ENCODE results near the gene IKBKG. TPM values are rescaled to one million over a fixed set of nuclear protein-coding genes. Genes with fewer than 3 reads are reported as not detected.
"Not testable (repeated sequence)": the region's sequence is repeated elsewhere in the genome, so short reads cannot be mapped to it uniquely, and the experiment has no call there.

The IKBKG gene
- polyA plus RNA-seq, 3 donors = 16.6 to 19.3 (median 19.3) TPM

DNA sequence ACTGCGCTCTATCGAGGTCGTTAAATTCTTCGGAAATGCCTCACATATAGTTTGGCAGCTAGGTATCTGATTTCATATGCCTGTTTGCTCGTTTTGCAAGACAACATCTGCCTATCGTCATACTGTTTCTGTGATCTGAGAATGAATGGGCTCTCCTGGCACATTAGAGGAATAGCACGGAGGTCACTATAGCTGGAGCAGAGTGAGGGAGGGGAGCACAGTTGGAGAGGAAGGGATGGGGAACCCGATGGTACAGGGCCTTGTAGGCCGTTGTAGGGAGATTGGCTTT, 552 bp downstream of the IKBKG start:
- DNase-seq = no peak

DNA sequence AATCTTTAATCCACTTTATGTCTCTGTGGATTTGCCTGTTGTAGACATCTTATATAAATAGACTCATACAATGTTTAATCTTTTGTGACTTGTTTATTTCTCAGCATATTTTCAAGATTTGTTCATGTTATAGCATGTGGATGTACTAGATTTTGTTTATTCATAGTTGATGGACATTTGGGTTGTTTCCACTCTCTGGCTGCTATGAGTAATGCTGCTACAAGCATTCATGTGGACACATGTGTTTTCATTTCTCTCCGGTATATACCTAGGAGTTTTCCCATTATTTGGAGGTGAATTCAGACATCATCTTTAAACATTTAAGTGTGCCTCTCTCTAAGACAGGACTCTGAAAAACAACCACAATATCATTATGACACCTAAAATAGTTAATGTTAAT, 2.3 kb downstream of the IKBKG start:
- no peak for DNase-seq

DNA sequence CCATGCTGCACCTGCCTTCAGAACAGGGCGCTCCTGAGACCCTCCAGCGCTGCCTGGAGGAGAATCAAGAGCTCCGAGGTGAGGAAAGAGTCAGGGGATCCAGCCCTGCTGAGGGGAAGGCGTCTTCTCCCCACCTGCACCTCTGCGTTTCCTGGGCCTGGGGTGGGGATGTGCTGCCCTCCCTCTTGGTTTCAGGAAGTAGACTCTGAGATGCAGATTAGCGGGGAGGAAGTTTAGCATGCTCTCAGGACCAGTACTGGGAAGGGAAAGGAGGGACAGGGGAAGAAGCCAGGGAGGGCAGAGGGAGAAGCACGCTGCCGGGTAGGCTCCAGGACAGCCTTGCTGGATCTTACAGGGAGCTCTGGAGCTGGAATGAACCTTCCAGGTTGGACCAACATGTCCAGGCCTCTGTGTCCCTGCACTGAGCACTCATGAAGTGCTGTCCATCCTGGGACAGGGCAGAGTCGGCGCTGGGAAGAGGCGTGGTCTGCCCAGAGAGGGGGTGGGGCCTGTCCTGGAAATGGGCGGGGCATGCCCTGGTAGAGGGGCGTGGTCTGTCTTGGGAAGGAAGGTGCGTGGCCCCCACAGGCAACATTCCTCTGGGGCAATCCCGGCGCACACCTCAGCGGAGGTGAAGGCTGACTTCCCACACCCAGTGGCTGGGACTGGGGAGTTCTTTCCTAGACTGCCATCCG, 4.8 kb downstream of the IKBKG start:
- not testable (repeated sequence) for DNase-seq

DNA sequence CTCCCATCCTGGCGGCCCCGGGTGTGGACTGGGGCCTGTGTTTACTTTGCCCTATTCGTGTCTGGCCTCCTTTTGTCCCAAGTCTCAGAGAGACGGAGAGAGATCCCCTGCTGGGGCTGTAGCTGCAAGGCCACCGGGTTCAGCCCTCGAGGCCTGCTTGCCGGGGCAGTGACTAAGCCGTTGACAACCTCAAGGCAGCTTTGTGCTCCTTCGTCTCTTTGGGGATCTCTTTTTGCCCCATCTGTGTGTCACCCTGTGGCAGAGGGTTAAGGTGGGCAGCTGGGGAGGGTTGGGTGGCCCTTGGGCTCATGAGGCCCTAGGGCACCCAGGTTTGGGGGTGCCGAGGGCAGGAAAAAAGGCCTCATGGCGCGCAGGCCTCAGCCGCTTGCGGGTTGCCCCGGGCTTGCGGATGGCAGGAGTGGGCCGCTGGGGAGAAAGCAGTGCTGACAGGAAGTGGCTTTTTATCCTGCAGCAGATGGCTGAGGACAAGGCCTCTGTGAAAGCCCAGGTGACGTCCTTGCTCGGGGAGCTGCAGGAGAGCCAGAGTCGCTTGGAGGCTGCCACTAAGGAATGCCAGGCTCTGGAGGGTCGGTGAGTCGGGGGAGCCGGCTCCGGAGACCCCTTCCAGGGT, 10.8 kb downstream of the IKBKG start:
- DNase-seq = not testable (repeated sequence)

DNA sequence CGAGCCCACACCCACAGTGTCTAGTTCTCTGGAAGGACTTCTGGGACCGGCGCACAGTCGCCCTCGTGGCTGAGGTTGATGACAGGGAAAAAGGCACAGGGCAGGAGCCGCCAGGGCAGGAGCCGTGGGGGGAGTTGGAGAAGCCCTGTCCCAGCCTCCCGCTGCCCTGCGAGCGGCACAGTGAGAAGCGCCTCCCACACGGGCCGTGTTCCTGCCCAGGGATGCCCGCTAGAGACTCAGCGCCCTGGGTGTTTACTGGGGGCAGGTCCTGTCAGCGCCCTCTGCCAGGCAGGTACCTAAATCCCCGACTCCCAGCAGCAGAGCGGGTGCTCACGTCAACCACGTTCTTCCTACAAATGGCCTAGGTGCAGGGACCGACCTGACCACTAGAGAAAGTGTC, 11.5 kb downstream of the IKBKG start:
- not testable (repeated sequence) for DNase-seq

DNA sequence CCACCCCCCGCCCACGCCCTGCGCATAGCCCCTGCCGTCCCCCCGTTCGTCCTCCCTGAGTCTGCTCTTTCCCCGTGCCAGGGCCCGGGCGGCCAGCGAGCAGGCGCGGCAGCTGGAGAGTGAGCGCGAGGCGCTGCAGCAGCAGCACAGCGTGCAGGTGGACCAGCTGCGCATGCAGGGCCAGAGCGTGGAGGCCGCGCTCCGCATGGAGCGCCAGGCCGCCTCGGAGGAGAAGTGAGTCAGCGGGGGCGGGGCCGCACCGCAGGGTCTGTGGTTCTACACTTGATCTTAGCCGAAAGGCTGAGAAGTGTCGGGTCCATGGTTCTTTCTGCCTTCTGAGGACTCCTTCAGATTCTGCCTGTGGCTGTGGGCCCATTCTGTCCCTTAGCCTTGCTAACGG, 12.9 kb downstream of the IKBKG start:
- not testable (repeated sequence) for DNase-seq

DNA sequence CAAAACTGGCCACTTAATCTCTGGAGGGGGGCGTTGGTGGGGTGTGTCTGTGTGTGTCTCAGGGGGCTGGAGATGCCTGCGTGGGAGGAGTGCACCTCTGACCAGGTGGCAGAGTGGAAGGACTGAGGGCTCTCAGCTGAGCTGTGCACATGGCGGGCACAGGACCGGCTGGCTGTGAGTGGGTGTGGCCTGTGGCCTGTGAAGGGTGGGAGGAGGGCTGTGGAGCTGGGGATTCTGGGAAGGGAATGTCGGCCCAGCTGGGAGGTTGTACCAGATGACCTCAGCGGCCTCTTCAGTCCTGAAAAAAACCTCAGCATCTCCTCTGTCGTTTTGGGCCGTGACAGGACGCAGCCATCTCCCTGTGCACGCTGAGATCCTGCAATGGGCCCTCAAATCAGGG, 14.9 kb downstream of the IKBKG start:
- DNase-seq = not testable (repeated sequence)

DNA sequence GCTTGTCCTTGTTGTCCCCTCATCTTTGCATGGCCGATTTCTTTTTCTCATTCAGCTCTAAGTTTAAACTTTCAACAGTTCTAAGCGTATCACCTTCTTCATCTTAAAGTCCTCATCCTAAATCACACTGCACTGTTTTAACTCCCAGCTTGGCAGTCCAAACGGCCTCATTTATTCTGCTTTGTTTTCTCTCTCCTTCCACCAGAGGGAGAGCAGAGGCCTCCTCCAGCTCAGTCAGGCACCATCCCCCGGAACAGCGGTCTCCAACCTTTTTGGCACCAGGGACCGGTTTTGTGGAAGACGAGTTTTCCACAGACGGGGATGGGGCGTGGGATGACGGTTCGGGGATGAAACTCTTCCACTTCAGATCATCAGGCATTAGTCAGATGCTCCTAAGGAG, 22.9 kb downstream of the IKBKG start:
- not testable (repeated sequence) for DNase-seq

DNA sequence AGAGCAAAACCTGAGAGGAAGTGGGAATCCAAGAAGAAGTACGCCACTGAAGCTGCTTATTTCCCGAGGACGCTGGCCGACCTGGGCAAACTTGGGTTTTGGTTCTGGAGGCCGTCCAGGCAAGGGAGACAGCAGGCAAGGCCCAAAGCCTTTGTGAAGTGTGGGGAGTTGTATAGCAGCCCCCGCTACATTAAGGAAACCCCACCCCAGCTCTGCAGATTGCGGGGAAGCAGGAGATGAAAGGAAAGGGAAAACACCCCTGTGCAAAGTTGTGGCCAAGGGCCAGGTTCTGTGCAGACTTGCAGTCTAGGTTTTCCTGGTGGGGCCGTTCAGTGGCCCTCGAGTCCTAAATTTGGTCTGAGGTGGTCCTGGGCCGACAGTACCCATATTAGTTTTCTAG, 25.6 kb downstream of the IKBKG start:
- not testable (repeated sequence) for DNase-seq

DNA sequence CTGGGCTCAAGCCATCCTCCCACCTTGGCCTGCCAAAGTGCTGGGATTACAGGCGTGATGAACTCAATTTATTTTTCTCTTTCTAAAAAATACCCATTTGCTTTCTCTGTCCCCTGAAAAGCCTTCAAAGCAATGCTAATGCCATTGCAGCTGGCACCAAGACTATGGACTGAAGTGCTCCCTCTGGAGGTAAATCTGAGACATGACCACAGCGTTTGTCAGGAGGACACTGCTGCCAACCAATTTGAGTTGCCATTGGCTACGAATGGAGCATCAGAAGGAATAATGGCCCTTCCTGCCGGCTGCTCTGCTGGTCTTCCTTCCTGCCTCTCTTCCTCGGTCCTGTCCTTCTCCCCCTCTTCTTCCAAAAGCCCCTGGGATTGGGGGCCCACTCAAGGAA, 27.7 kb downstream of the IKBKG start:
- DNase-seq = not testable (repeated sequence)

DNA sequence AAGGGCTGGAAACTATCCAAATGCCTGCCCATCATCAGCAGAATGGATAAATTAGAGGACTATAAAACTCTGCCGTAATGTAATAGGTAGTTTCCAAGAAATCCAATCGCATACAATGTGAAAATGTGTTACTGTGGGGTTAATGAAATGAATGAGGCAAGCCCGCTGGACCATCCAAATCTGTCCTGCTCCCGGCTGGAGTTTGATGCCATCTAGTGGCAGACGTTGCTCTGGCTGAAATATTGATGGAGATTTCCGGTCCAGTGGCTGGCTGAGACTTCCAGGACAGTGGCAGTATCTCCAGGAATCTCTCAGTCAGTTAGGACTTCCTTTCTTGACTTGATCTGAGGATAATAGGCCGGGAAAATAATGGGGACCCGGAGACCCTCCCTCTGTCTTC, 35.6 kb downstream of the IKBKG start:
- DNase-seq = not testable (repeated sequence)

DNA sequence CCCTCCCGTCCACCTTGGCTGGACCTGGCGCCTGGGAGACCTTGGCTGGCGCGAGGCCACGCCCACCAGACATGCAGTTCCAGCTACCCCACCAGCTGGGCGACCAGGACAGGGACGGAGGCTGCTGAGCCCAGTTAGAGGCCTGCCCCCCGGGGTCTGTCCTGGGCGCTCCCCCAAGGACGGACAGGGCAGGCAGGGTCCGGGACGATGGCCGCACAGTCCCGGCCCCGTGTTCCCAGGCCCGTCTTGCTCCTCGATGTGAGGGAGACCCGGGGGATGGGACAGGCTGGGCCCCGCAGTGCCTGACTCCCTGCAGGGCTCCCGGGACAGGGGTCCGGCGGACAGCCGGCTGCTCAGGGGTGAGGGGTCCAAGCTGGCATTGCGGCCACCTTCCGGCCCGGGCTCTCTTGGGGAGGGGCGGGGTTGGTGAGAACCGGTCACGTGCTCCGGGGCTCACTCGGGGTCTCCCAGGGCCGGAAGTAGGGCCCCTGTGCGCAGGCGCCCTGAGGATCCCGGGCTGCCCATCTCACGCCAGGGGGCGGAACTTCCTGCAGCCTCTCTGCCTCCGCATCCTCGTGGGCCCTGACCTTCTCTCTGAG, 37.3 kb downstream of the IKBKG start, which contains the start of gene CTAG1A:
CTAG1A (plus strand) TSS at position 549 of the 599 bp plus-strand sequence. CDS start 74 bp downstream, outside the sequence.
- DNase-seq = not testable (repeated sequence)

DNA sequence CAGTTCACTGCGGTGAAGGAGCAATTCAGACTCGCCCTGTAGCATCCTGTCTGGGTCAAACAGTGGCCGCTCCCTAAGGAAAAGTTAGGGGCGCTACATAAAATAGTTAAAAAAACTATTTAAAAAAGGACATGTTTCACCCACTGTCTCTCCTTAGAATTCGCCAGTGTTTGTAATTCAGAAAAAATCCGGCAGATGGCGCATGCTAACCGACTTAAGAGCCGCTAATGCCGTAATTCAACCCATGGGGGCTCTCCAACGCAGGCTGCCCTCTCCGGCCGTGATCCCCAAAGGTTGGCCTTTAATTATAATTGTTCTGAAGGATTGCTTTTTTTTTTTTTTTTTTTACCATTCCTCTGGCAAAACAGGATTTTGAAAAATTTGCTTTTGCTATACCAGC, 43.0 kb downstream of the IKBKG start:
- not testable (repeated sequence) for DNase-seq

DNA sequence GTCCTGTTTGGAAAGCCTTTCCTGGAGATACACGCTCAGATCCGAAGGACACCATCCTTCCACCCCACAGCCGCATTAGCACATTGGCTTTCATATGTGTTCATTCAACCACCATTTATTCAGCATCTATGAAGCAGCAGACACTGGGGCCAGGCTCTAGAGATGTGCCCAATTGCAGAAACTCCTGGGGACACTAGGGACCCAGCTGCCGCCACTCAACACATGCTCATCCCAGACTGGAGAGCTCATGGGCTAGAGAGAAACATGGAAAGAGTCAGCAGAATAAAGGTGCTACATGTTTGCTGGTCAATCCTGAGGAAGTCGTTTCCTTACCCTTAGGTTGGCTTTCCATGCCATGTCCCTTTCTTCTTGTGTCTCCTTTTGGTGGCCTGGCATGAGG, 45.1 kb downstream of the IKBKG start:
- no peak for DNase-seq

DNA sequence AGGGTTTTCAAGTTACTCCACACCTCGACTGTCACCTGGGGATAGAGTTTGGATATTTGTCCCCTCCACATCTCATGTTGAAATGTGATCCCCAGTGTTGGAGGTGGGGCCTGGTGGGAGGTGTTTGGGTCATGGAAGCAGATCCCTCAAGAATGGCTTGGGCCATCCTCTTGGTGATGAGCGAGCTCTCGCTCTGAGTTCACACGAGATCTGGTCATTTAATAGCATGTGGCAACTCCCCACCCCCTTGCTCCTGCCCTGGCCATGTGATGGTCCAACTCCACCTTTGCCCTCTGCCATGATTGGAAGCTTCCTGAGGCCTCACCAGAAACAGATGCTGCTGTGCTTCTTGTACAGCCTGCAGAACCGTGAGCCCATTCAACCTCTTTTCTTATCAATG, 45.8 kb downstream of the IKBKG start:
- DNase-seq = no peak

DNA sequence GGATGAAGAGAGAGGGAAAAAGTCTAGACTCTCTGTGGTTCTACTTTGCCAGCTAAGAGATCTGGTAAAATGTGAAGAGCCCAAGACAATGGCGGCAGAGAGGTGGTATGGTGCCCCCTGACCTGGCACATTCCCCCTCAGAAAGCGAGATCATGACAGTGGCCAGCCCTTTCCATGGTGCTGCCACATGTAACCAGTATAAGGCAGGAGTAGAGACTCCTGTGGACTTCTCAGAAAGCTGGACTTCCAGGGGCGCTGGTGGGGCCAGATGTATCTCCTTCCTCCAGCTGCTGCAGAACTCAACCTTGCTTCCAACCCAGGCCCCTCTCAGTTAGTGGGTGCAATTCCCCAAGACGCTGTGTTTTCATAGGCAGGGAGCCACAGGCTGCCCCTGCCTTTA, 47.1 kb downstream of the IKBKG start:
- DNase-seq = no peak

DNA sequence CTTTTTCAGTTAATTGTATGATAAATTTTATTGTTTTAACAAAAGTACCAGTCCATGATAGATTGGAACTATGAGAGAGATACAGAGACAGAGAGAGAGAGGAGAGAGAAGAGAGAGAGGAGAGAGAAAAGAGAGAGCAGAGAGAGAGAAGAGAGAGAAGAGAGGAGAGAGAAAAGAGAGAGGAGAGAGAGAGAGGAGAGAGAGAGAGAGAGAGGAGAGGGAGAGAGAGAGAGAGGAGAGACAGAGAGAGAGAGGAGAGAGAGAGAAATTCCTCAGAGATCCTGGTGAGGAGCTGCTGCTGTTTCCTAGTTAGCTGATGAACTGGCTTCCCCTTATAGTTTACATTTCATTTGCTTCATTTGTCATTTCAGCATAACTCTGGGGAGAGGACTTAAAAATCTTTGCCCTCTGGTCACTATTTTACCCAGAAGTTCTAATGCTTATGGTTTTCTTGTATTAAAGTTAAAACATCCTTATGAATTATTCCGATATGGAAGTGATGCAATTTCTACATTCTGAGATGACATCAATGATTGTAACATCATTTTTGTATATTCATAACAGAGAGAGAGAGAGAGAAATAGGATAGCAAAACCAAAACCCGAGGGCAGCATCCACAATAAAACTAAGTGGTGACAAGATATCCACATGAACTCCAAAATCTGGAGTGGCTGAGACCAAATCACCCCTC, 48.3 kb downstream of the IKBKG start:
- no peak for DNase-seq

DNA sequence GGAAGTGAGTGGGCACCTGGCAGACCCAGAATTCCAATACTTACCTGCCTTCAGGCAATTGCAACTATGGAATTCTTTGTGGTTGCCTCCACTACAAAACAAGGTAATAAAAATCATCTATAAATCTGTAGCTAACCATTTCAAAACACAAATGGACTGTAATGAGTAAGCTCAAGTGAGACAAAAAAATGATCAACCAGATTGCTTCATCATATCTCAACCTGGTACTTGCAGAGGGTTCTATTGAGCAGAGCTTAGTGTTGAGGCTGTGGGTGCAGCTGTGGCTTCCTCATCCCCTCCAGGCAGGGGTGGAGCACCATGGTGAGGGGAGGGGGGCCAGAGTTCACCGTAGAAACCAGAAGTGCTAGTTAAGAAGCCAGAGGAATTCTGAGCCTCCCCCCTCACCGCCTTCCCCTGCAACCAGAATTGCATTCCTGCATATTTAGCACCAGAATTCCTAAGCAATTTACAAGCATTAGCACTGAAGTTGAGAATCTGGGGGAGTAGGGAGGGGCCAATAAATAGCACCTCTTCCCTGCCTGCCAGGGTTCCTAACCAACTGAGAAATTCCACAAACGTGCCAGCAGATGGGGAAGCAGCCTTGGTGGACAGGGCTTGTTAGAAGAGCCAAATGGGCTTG, 49.0 kb downstream of the IKBKG start:
- DNase-seq = peak; percentile 57

DNA sequence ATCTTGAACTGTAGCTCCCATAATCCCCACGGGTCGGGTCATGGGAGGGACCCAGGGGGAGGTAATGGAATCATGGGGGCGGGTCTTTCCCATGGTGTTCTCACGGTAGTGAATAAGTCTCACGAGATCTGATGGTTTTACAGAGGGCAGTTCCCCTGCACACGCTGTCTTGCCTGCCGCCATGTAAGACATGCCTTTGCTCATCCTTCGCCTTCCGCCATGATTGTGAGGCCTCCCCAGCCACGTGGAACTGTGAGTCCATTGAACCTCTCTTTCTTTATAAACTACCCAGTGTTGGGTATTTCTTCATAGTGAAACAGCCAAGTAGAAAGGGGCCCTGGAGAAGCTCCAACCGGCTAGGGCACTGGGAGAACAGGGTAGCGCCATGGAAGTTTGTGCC, 49.8 kb downstream of the IKBKG start:
- DNase-seq = no peak

DNA sequence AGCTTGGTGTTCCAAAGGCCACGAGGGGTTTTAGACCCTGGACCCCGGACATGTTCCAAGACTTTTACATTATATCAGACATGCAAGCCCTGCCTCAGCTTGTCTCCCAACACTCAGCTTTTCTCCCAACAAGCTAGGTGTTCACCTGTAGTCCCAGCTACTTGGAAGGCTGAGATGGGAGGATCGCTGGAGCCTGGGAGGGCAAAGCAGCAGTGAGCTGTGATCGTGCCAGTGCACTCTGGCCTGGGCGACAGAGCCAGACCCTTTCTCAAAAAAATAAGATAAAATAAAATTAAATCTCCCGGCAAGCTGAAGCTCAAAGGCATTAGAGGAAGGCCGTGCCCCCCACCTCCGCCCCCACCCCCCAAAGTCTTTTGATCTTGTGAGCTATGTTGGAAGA, 51.2 kb downstream of the IKBKG start:
- no peak for DNase-seq

DNA sequence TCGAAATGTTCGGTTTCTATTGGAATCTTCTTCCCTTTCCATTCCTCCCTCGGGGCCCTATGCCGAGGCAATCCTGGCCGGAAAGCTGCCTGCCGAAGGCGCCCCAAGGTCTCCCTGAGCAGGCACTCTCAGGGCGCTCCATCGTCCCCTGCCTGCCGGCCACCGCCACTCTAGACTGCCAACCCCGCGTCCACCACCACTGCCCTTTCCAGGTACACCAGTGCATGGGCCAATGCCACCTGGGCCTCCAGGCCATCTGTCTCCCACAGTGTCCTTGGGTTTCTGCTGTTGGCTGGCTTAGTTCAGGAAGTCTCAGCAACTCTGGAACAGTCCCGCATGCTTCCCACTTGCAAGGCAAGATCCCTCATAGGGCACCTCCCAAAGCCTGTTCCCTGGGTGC, 52.1 kb downstream of the IKBKG start:
- DNase-seq = no peak

DNA sequence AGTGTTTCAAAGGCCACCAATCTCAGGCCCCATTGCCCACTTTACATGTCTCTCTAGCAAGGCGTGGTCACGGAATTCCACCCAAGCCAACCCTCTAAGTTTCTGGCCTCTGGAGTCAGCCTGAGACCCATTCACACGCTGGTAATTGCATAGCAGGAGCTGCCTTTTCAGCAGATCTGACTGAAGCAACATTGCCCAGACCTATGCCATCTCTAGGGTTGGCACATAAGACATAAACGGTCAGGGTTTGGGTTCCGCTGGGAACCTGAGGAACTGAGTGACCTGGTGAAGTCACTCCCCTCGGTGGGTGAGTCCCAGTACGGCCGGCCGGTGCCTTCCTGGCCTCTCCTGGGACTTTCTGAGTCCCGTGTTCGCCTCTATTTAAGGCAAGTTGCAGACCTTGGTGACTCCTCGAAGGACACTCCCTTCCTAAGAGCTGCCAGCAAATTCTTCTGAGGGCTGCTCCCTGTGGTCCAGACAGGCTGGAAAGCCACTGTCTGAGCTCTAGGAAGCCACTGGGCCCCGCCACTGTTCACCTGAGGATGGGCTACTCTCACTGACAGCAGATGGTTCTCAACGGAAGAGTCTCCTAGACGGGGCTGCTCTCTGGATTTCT, 53.4 kb downstream of the IKBKG start:
- no peak for DNase-seq
